ENCODE measurements around the gene TMEM266.

TMEM266 gene

GRCh38 chr15:76239786-76240185 is 180.0 kb downstream of the TMEM266 start:
- peak; percentile 41 for DNase-seq (ENCODE audit: low spot score)

GRCh38 chr15:76245072-76245610 is 185.4 kb downstream of the TMEM266 start:
- no peak for DNase-seq (ENCODE audit: low spot score)

DNA sequence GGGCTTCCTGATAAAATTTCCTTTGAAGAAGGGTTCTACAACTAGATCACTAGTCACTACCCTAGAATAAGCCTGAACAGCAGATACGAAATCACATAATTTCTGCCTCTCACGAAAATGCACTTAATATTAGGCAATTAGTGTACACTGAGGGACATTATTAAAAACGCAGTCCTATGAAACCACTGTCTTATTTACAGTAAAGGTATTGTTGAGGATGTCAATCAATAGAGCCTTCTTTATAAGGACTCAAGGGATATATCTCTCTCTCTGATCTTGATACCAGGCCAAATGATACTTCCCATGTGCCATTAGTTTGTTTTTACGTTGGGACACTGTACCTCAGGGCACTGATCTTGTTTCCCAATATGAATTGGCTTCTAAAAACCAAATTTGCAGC is 191.9 kb downstream of the TMEM266 start:
- DNase-seq (ENCODE audit: low spot score), result no peak

DNA sequence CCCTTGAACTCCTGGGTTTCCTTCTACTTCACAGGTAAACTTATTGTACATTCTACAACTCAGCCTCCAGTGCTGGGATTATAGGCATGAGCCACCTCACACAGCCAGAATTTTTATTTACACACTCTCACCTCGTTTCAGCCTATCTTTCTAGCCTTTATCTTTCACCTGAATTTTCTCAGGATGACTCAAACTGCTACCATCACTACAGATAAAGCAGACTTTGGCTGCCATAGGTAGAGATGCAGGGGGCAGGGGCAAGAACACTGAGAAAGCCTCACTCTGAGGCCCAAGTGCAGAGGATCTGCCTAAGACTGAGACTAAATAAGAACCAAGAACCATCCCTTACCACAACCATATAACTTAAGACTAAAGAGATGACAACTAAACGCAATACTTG is 192.5 kb downstream of the TMEM266 start:
- DNase-seq (ENCODE audit: low spot score), result no peak

GRCh38 chr15:76253691-76254473 is 194.1 kb downstream of the TMEM266 start:
- DNase-seq (ENCODE audit: low spot score), result no peak

Measured in Ammon's horn (tissue), 1 donor.